Erythroblast (primary cell): ENCODE results near the gene HELQ.
"Not testable (repeated sequence)": the region's sequence is repeated elsewhere in the genome, so short reads cannot be mapped to it uniquely, and the experiment has no call there.

Experiments used
- GATA1 ChIP-seq: IDR thresholded peaks from 2 replicates; pipeline ENCODE4 v1.6.1; 2011; ENCODE audit warnings: low read depth, mild to moderate bottlenecking, control low read depth, low read length, moderate library complexity
- POLR2A ChIP-seq: IDR thresholded peaks from 2 replicates; pipeline ENCODE4 v1.6.1; 2011; ENCODE audit warnings: mild to moderate bottlenecking, low read length

- not testable (repeated sequence) for TF ChIP-seq POLR2A, GATA1
Observed at GRCh38 chr4:83496085-83496917, 40.7 kb upstream of the HELQ start.
